Upper lobe of right lung (tissue), 1 donor: ENCODE measurements around the gene MACROD1. TPM values are rescaled to one million over a fixed set of nuclear protein-coding genes. Genes with fewer than 3 reads are reported as not detected.

ENCODE experiments used
- ATAC-seq: fragments of 200-7000 bp; cut with Tn5 transposase; one replicate; pipeline ENCODE4 v1.9.1; 2020; ENCODE audit warnings: mild to moderate bottlenecking, moderate library complexity
- DNase-seq: peaks from one replicate; pipeline ENCODE4 v3.0.0-alpha.2; 2020
- H3K27ac ChIP-seq: fragments of 200-600 bp; one replicate; pipeline ENCODE4 v1.8.0; 2022
- H3K27me3 ChIP-seq: fragments of 200-600 bp; one replicate; pipeline ENCODE4 v1.8.0; 2022; ENCODE audit warnings: mild to moderate bottlenecking
- H3K36me3 ChIP-seq: fragments of 200-600 bp; one replicate; pipeline ENCODE4 v1.8.0; 2022
- H3K4me1 ChIP-seq: fragments of 200-600 bp; one replicate; pipeline ENCODE4 v1.8.0; 2022
- H3K4me3 ChIP-seq: fragments of 200-600 bp; one replicate; pipeline ENCODE4 v1.8.0; 2022; ENCODE audit warnings: mild to moderate bottlenecking
- H3K9me3 ChIP-seq: fragments of 200-600 bp; one replicate; pipeline ENCODE4 v1.8.0; 2022
- CTCF ChIP-seq: fragments of 200-600 bp; IDR thresholded peaks from one replicate; pipeline ENCODE4 v1.8.0; 2022; ENCODE audit warnings: antibody characterized with exemption
- intact Hi-C: fragments of 100-400 bp; cut with DNase I; formaldehyde crosslinking; loops from one replicate; pipeline ENCODE4 v1.11.0; 2022
- total RNA-seq: library from RNA; stranded (reverse); fragmentation: NEBNext Ultra II Directional; extraction: Animal tissue kit (Norgen Biotek cat#: 25700); gene quantifications from one replicate; pipeline ENCODE4 v1.2.1, GENCODE V29; 2021
- donor health status: DM: no; HTN: yes; CAD: no; lungs with severe emphysema.

Gene MACROD1
- total RNA-seq, 1 donor from 2014 or later = 15.8 TPM

- no peak overlapping the region for H3K27ac ChIP-seq
- peak overlapping the region; percentile 32 for H3K4me3 ChIP-seq
- intact Hi-C loops = no loop called here
- DNase-seq (no peak), ATAC-seq (peak; percentile 14)
- no peak for TF ChIP-seq CTCF
- H3K36me3 ChIP-seq = no peaks in the 10 kb centered on the region
- peaks cover 40% of the 10 kb centered on the region for H3K27me3 ChIP-seq
- no peaks in the 10 kb centered on the region for H3K9me3 ChIP-seq
- H3K4me1 ChIP-seq = peaks cover 4% of the 10 kb centered on the region
Measured at GRCh38 chr11:64036087-64037026, 129.6 kb downstream of the MACROD1 start.

- no peak for TF ChIP-seq CTCF
- Histone ChIP-seq H3K36me3 (no peaks in the 10 kb centered on the region), H3K9me3 (no peaks in the 10 kb centered on the region), H3K27me3 (peaks cover 40% of the 10 kb centered on the region), H3K4me3 (peak within 1 kb of the TSS; percentile 32), H3K4me1 (peaks cover 4% of the 10 kb centered on the region), H3K27ac (no peak within 1 kb of the TSS)
- DNase-seq (no peak), ATAC-seq (no peak)
- intact Hi-C loops = no loop called here
Measured at GRCh38 chr11:64035576-64035975, 130.3 kb downstream of the MACROD1 start, which contains the start of gene FLRT1. FLRT1 (plus strand) TSS chr11:64035931; CDS start chr11:64116268, 80,337 bp downstream.

GRCh38 chr11:64035081-64035524, 130.8 kb downstream of the MACROD1 start:
- ATAC-seq (no peak), DNase-seq (no peak)
- no peak overlapping the region for H3K4me3 ChIP-seq
- peaks cover 4% of the 10 kb centered on the region for H3K4me1 ChIP-seq
- H3K27ac ChIP-seq = no peak overlapping the region
- H3K27me3 ChIP-seq = peaks cover 40% of the 10 kb centered on the region
- TF ChIP-seq CTCF = no peak
- intact Hi-C loops = no loop called here
- no peaks in the 10 kb centered on the region for H3K9me3 ChIP-seq
- H3K36me3 ChIP-seq = no peaks in the 10 kb centered on the region

GRCh38 chr11:64034411-64034811, 131.5 kb downstream of the MACROD1 start:
- no peak for DNase-seq
- no peaks in the 10 kb centered on the region for H3K9me3 ChIP-seq
- intact Hi-C loops = no loop called here
- peaks cover 4% of the 10 kb centered on the region for H3K4me1 ChIP-seq
- TF ChIP-seq CTCF = no peak
- H3K27me3 ChIP-seq = peaks cover 40% of the 10 kb centered on the region
- no peak overlapping the region for H3K27ac ChIP-seq
- ATAC-seq = no peak
- H3K4me3 ChIP-seq = no peak overlapping the region
- no peaks in the 10 kb centered on the region for H3K36me3 ChIP-seq

- no peak for TF ChIP-seq CTCF
- intact Hi-C loops = no loop called here
- DNase-seq (no peak), ATAC-seq (no peak)
- H3K27me3 ChIP-seq = peaks cover 36% of the 10 kb centered on the region
- H3K4me3 ChIP-seq = no peak overlapping the region
- H3K36me3 ChIP-seq = no peaks in the 10 kb centered on the region
- H3K9me3 ChIP-seq = no peaks in the 10 kb centered on the region
- no peak overlapping the region for H3K27ac ChIP-seq
- H3K4me1 ChIP-seq = peaks cover 12% of the 10 kb centered on the region
Measured at GRCh38 chr11:64032050-64032449, 133.9 kb downstream of the MACROD1 start.
